Chondrocyte (in vitro differentiated cells): ENCODE measurements around the gene STXBP2. TPM values are rescaled to one million over a fixed set of nuclear protein-coding genes. Genes with fewer than 3 reads are reported as not detected.

ENCODE experiments used
- DNase-seq: peaks from one replicate; pipeline ENCODE4 v3.0.0; 2021; ENCODE audit warnings: mixed read lengths, low spot score
- H3K27ac Mint-ChIP-seq: one replicate; pipeline ENCODE4 v1.8.0; 2021; ENCODE audit warnings: mild to moderate bottlenecking, moderate library complexity, mixed read lengths; ENCODE audit not compliant: unreplicated experiment
- H3K27me3 Mint-ChIP-seq: 2 replicates; pipeline ENCODE4 v1.8.0; 2021; ENCODE audit warnings: low read depth, mixed read lengths
- H3K36me3 Mint-ChIP-seq: 2 replicates; pipeline ENCODE4 v1.8.0; 2021; ENCODE audit warnings: low read depth, mixed read lengths
- H3K4me1 Mint-ChIP-seq: 2 replicates; pipeline ENCODE4 v1.8.0; 2021; ENCODE audit warnings: low read depth, mild to moderate bottlenecking, mixed read lengths
- H3K4me3 Mint-ChIP-seq: one replicate; pipeline ENCODE4 v1.8.0; 2021; ENCODE audit warnings: mild to moderate bottlenecking, moderate library complexity, mixed read lengths; ENCODE audit not compliant: unreplicated experiment
- H3K9me3 Mint-ChIP-seq: 2 replicates; pipeline ENCODE4 v1.8.0; 2021; ENCODE audit warnings: low read depth, mixed read lengths
- CTCF ChIP-seq: fragments of 200-600 bp; sonication (generic); IDR thresholded peaks from 2 replicates; pipeline ENCODE4 v1.5.0; 2021; ENCODE audit warnings: antibody characterized with exemption, mild to moderate bottlenecking, moderate library complexity
- total RNA-seq: library from RNA; stranded (reverse); gene quantifications from 3 replicates; pipeline ENCODE4 v1.2.1, GENCODE V29; 2021

The STXBP2 gene
- total RNA-seq, 1 donor from 2014 or later = 10.2 TPM

- H3K36me3 Mint-ChIP-seq = no peaks in the 10 kb centered on the region
- peaks cover 20% of the 10 kb centered on the region for H3K27me3 Mint-ChIP-seq
- no peak overlapping the region for H3K4me3 Mint-ChIP-seq
- no peak for TF ChIP-seq CTCF
- no peaks in the 10 kb centered on the region for H3K9me3 Mint-ChIP-seq
- DNase-seq = no peak
- no peaks in the 10 kb centered on the region for H3K4me1 Mint-ChIP-seq
- H3K27ac Mint-ChIP-seq = no peak overlapping the region
These were observed 25.7 kb downstream of the STXBP2 start for GRCh38 chr19:7662657-7663056.

GRCh38 chr19:7663706-7664105 lies 26.8 kb downstream of the STXBP2 start:
- Mint-ChIP-seq H3K36me3 (no peaks in the 10 kb centered on the region), H3K4me1 (no peaks in the 10 kb centered on the region), H3K4me3 (no peak overlapping the region), H3K27ac (no peak overlapping the region), H3K9me3 (no peaks in the 10 kb centered on the region), H3K27me3 (peaks cover 23% of the 10 kb centered on the region)
- TF ChIP-seq CTCF = no peak
- DNase-seq = no peak

GRCh38 chr19:7665076-7665475 lies 28.2 kb downstream of the STXBP2 start:
- DNase-seq = no peak
- no peak overlapping the region for H3K4me3 Mint-ChIP-seq
- no peak overlapping the region for H3K27ac Mint-ChIP-seq
- H3K27me3 Mint-ChIP-seq = peaks cover 27% of the 10 kb centered on the region
- no peaks in the 10 kb centered on the region for H3K36me3 Mint-ChIP-seq
- H3K9me3 Mint-ChIP-seq = no peaks in the 10 kb centered on the region
- no peaks in the 10 kb centered on the region for H3K4me1 Mint-ChIP-seq
- no peak for TF ChIP-seq CTCF

GRCh38 chr19:7668842-7669241 lies 31.9 kb downstream of the STXBP2 start, which contains the start of gene RETN:
Gene RETN (plus strand): TSS chr19:7669049. CDS start chr19:7669327, 278 bp downstream.
- no peak within 1 kb of the TSS for H3K4me3 Mint-ChIP-seq
- DNase-seq = no peak
- no peak within 1 kb of the TSS for H3K27ac Mint-ChIP-seq
- peaks cover 38% of the 10 kb centered on the region for H3K27me3 Mint-ChIP-seq
- peaks cover 5% of the 10 kb centered on the region for H3K4me1 Mint-ChIP-seq
- no peak for TF ChIP-seq CTCF
- peaks cover under 1% of the 10 kb centered on the region for H3K9me3 Mint-ChIP-seq
- no peaks in the 10 kb centered on the region for H3K36me3 Mint-ChIP-seq

- H3K36me3 Mint-ChIP-seq = no peaks in the 10 kb centered on the region
- peaks cover 5% of the 10 kb centered on the region for H3K4me1 Mint-ChIP-seq
- H3K4me3 Mint-ChIP-seq = no peak overlapping the region
- no peak overlapping the region for H3K27ac Mint-ChIP-seq
- peaks cover 40% of the 10 kb centered on the region for H3K27me3 Mint-ChIP-seq
- no peak for TF ChIP-seq CTCF
- DNase-seq = no peak
- H3K9me3 Mint-ChIP-seq = peaks cover 4% of the 10 kb centered on the region
These were observed 32.7 kb downstream of the STXBP2 start for GRCh38 chr19:7669641-7670040.
